ENCODE measurements around the gene ADIPOQ. TPM values are rescaled to one million over a fixed set of nuclear protein-coding genes. Genes with fewer than 3 reads are reported as not detected.
"Not testable (repeated sequence)": the region's sequence is repeated elsewhere in the genome, so short reads cannot be mapped to it uniquely, and the experiment has no call there.

The ADIPOQ gene
- total RNA-seq, 8 experiments from 2014 or later = 0.15 to 0.28 TPM; not detected in 6

DNA sequence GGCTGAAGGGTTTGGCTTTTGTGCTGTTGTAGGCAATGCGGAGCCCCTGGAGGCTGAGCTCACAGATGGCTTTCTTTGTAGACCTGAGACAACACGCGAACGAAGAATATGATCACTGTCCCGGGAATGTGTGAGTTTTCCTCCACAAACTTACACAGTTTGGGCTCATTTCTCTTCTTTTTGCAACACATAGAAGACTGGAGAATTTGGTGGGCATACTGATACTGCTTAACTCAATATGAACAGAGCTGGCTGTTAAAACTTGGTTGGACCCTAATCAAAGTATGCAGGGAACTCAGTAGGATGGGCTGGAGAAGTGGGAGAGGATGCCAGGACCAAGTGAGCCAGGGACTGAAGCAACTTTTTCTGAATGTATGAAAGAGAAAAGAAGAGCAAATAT, 24.0 kb upstream of the ADIPOQ start:
- Histone ChIP-seq H3K4me1 (replicated peaks in 1 of 2) (no peaks in the 10 kb centered on the region), H3K4me3 (no peak overlapping the region), H3K27ac (no peak overlapping the region)
- in situ Hi-C loops (cut with MboI; ENCODE audit: low pct_unique_long_range_greater_than_20kb in 2 of 9, low sequenced_read_pairs in 9 of 9, unreplicated experiment in 9 of 9) = loop anchor here in 2 of 9 experiments (10.0 to 25.0 kb wide), 2 partner anchors 204 to 206 kb away; partner anchors contain the start of gene AHSG (in 2 of the 2)
- 80 to 100% (median 89%) methylated on average over 1 to 5 of the region's 5 CpGs; no CpG with 5 or more reads in 5 of the 10 experiments for WGBS, 10 experiments
- no peak for ATAC-seq (replicated peaks in 6 of 8)

DNA sequence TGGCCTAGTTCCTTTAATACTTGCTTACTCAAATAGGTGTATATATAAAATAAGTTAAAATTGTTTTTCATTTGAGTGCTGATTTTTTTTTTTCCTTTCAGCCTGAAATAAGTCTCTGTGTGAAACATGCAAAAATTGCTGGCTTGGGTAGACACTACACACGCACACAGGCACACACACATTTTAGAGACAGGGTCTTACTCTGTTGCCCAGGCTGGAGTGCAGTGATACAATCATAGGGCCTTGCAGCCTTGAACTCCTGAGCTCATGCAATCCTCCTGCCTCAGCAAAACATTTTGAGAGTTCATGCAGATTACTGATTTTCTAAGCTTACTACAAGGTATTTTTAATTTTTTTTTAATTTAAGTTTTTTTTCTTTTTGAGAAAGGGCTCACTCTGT, 23.6 kb upstream of the ADIPOQ start:
- no peak overlapping the region for H3K4me3 ChIP-seq
- 40 to 100% (median 80%) methylated on average over 1 of the region's 1 CpG; no CpG with 5 or more reads in 3 of the 10 experiments for WGBS, 10 experiments
- no peak overlapping the region for H3K27ac ChIP-seq
- peaks cover 0 to 2% of the 10 kb centered on the region in 2 donors for H3K4me1 ChIP-seq (replicated peaks in 1 of 2)
- no peak for ATAC-seq (replicated peaks in 6 of 8)
- in situ Hi-C loops (cut with MboI; ENCODE audit: low pct_unique_long_range_greater_than_20kb in 2 of 9, low sequenced_read_pairs in 9 of 9, unreplicated experiment in 9 of 9) = loop anchor here in 2 of 9 experiments (10.0 to 25.0 kb wide), 2 partner anchors 204 to 207 kb away; partner anchors contain the start of gene AHSG (in 2 of the 2)

DNA sequence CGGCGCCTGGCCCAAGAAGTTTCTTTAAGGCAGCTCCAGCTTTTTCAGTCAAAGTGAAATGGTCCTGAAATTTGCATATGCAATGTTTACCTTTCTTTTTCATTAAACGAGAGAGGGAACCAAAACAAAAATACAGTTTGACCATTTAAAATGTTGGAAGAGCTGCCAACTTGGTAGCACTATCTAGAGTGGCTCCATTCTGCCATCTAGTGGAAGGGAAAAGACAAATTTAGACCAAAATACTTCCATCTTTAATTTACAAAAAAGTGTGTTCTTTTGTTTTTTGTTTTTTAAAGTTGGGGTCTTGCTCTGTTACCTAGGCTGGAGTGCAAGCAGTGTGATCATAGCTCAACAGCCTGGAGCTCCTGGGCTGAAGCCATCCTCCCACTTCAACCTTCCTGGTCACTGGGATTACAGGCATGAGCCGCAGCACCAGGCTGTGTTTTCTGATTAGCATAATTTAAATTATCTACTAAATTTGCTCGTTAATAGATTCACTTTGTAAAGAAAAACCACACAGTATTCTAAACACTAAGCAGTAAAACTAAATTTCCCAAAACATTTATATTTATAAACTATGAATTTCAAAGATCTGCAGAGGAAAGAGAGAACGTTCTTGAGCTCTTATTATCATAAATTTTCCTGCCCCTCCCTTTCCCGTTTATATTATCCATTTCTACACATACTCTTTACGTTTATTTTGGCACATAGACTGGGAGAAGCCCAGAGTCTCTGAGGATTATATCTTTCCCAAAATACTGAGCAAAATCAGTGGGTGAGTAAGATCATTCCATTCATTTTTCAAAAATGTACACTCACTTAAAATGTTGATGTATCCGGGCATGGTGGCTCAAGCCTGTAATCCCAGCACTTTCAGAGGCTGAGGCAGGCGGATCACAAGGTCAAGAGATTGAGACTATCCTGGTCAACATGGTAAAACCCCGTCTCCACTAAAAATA, 20.8 kb upstream of the ADIPOQ start:
- in situ Hi-C loops (cut with MboI; ENCODE audit: low pct_unique_long_range_greater_than_20kb in 2 of 9, low sequenced_read_pairs in 9 of 9, unreplicated experiment in 9 of 9) = loop anchor here in 1 of 9 experiments (25.0 kb wide), 1 partner anchor 209 kb away; the partner anchor contains the start of gene AHSG
- peaks cover 24 to 26% of the 10 kb centered on the region in 2 donors for H3K4me1 ChIP-seq (replicated peaks in 1 of 2)
- no peak overlapping the region for H3K27ac ChIP-seq
- H3K4me3 ChIP-seq = no peak overlapping the region
- ATAC-seq (replicated peaks in 6 of 8) = peak in 3 of 8 experiments; percentile 9 to 64 (median 23)
- WGBS, 10 experiments = 5 to 59% (median 34%) methylated on average over 3 to 11 of the region's 11 CpGs

DNA sequence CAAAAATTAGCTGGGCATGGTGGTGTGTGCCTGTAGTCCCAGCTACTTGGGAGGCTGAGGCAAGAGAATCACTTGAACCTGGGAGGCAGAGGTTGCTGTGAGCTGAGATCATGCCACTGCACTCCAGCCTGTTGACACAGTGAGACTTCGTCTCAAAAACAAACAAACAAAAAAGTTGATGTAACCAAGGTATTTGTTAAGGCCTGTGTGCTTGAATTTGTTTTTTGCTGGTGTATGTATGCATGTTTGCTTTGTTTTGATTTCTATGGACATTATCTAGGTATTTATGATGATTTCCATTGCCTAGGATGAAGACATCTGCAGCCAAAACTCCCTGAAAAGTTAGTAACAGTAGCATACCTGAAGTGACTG, 20.1 kb upstream of the ADIPOQ start:
- peak in 1 of 8 experiments; percentile 1 for ATAC-seq (replicated peaks in 6 of 8)
- peaks cover 24 to 26% of the 10 kb centered on the region in 2 donors for H3K4me1 ChIP-seq (replicated peaks in 1 of 2)
- in situ Hi-C loops (cut with MboI; ENCODE audit: low pct_unique_long_range_greater_than_20kb in 2 of 9, low sequenced_read_pairs in 9 of 9, unreplicated experiment in 9 of 9) = loop anchor here in 1 of 9 experiments (25.0 kb wide), 1 partner anchor 210 kb away; the partner anchor contains the start of gene AHSG
- 0 to 100% (median 83%) methylated on average over 1 of the region's 1 CpG; no CpG with 5 or more reads in 4 of the 10 experiments for WGBS, 10 experiments
- H3K27ac ChIP-seq, H3K4me3 ChIP-seq: not testable (repeated sequence)

DNA sequence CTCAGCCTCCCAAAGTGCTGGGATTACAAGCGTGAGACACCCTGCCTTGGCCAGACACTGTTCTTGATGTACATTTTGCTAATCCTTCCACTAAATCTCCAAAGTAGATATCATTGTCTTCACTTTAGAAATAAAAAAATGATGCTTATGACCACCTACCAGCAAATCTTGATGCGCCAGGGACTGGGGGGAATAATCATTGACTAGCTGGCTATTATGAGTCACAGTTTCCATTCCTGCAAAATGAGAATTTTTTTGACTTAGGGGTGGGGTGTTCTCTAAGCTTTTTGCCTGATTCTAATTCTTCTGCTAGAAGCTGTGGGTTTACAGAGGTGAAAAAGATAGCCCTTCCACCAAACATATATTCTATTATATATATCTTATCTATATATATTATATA, 19.1 kb upstream of the ADIPOQ start:
- 0 to 100% (median 100%) methylated on average over 1 to 2 of the region's 2 CpGs; no CpG with 5 or more reads in 2 of the 10 experiments for WGBS, 10 experiments
- in situ Hi-C loops (cut with MboI; ENCODE audit: low pct_unique_long_range_greater_than_20kb in 2 of 9, low sequenced_read_pairs in 9 of 9, unreplicated experiment in 9 of 9) = loop anchor here in 1 of 9 experiments (25.0 kb wide), 1 partner anchor 211 kb away; the partner anchor contains the start of gene AHSG
- no peak for ATAC-seq (replicated peaks in 6 of 8)
- Histone ChIP-seq H3K27ac (no peak overlapping the region), H3K4me1 (replicated peaks in 1 of 2) (peaks cover 24 to 26% of the 10 kb centered on the region in 2 donors), H3K4me3 (no peak overlapping the region)

DNA sequence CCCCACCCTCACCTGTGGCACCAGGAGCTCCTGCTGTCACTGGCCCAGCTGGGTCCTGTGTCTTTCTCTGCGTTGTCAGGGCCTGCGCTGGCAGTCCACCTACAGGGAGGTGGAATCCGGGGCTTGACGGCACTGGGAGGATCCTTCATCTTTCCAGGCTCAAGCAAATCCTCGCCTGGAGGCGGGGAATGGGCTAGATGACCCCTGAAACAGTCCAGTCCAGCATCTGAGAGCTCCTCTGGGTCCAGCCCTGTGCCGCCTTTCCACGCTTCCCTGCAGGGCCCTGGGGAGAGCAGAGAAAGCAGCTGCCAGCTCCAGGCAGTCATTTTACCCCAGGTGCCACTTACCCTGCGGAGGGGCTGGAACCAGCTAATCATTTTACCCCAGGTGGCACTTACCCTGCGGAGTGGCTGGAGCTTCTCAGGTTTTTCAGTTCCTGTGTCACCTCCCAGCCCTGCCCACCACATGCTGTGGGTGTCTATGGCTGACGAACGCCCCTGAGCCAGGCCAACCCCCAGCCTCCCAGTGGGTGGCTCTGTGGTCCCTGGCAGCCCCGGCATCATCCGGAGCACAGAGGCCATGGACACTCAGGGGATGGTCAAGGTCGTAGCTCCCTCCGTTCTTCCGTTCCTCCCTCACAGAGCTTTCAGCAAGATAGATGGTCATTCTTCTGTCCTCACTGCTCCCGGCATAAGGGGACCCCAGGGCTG, 17.9 kb upstream of the ADIPOQ start:
- Histone ChIP-seq H3K4me3 (no peak overlapping the region), H3K4me1 (replicated peaks in 1 of 2) (peaks cover 24 to 26% of the 10 kb centered on the region in 2 donors), H3K27ac (peak overlapping the region in 1 of 2 donors; percentile 42)
- no peak for ATAC-seq (replicated peaks in 6 of 8)
- in situ Hi-C loops (cut with MboI; ENCODE audit: low pct_unique_long_range_greater_than_20kb in 2 of 9, low sequenced_read_pairs in 9 of 9, unreplicated experiment in 9 of 9) = loop anchor here in 7 of 9 experiments (25.0 kb wide), 2 partner anchors 212 to 338 kb away; partner anchors contain the start of gene AHSG (in 1 of the 7)
- WGBS, 10 experiments = 20 to 100% (median 47%) methylated on average over 1 to 8 of the region's 18 CpGs; no CpG with 5 or more reads in 3 of the 10 experiments

DNA sequence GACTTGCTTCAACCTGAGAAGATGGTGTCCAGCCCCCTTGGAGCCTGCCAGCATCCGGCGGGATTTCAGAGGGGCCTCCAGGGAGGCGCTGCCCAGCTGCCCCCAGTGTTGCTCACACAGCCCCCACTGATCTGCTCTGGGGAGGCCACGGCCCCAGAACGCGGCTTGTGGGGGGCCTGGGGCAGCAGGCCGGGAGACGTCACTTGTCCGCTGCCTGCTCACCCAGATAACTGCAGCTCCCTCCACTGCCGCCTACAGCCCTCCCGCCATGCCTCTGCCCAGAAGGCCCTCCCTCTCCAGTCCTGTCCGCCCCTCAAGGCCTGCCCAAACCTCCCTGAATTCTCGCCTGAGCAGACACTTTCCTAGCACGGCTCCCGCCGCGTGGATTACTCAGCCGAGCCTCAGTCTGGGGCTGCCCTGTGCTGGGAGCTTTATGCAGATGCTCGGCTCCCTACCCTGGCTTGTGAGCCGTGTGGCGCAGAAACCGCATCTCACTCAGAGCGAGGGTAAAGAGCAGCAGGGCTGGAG, 17.2 kb upstream of the ADIPOQ start:
- Histone ChIP-seq H3K27ac (peak overlapping the region in 1 of 2 donors; percentile 42), H3K4me3 (peak overlapping the region in 2 of 5 donors; percentile 55 to 64), H3K4me1 (replicated peaks in 1 of 2) (peaks cover 24 to 26% of the 10 kb centered on the region in 2 donors)
- peak; percentile 42 to 83 (median 76) for ATAC-seq (replicated peaks in 6 of 8)
- 60% methylated on average over 1 of the region's 23 CpGs; no CpG with 5 or more reads in 9 of the 10 experiments for WGBS, 10 experiments
- in situ Hi-C loops (cut with MboI; ENCODE audit: low pct_unique_long_range_greater_than_20kb in 2 of 9, low sequenced_read_pairs in 9 of 9, unreplicated experiment in 9 of 9) = loop anchor here in 6 of 9 experiments (25.0 kb wide), 1 partner anchor 337 kb away; no protein-coding TSS in a partner anchor

DNA sequence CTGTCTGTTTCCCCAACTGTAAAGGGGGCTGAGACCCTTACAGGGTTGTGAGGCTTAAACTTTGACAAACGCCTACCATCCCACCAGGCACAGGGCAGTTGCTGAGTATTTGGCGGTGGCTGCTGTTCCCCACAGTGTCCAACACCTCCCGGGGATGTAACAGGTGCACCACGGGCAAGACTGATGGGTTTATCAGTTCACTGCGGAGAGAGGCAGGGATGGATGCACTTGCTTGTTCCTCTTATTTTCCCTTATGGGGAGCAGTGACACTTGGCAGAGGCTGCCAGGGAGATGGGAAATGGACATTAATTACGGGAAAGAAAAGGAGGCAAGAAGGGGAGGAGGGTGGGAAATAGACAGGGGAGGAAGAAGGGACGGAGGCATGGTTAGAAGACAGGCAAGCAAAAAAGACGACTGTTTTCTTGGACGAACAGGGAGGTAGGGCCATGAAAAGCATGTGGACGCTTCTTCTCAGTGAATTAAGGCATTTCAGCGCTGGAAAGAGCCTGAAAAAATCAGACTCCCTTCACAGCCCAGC, 16.6 kb upstream of the ADIPOQ start:
- in situ Hi-C loops (cut with MboI; ENCODE audit: low pct_unique_long_range_greater_than_20kb in 2 of 9, low sequenced_read_pairs in 9 of 9, unreplicated experiment in 9 of 9) = loop anchor here in 6 of 9 experiments (25.0 kb wide), 1 partner anchor 336 kb away; no protein-coding TSS in a partner anchor
- H3K27ac ChIP-seq = no peak overlapping the region
- peak in 6 of 8 experiments; percentile 1 to 21 (median 9) for ATAC-seq (replicated peaks in 6 of 8)
- 0 to 55% (median 13%) methylated on average over 1 to 9 of the region's 11 CpGs; no CpG with 5 or more reads in 2 of the 10 experiments for WGBS, 10 experiments
- H3K4me3 ChIP-seq = peak overlapping the region in 4 of 5 donors; percentile 44 to 64 (median 58)
- peaks cover 24 to 26% of the 10 kb centered on the region in 2 donors for H3K4me1 ChIP-seq (replicated peaks in 1 of 2)

DNA sequence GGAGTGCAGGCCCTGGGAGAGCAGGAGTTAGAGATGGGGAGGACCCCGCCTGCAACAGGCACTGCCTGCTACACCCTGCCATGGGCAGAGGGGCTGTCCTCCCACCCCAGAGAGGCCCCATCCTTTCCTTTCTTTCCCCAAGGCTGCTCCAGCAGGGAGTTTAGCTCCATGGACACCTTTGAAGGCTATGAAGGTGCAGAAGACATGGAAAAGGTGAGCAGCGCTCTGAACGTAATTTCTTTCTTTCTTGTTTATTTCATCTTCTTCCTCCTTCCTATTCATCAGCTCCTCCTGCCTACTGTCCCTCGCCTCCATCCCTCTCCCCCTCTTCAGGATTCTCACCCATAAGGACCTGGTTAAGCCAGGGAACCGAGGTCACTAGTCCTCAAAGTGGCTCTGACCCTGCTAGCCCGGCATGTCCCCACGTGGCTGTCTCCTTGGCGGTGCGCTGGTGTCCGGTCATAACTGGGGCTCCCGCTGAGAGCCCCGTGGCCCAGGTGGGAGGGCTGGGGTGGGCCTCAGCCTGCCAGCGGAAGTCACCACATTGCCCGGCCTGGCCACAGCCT, 16.0 kb upstream of the ADIPOQ start:
- in situ Hi-C loops (cut with MboI; ENCODE audit: low pct_unique_long_range_greater_than_20kb in 2 of 9, low sequenced_read_pairs in 9 of 9, unreplicated experiment in 9 of 9) = loop anchor here in 6 of 9 experiments (25.0 kb wide), 1 partner anchor 336 kb away; no protein-coding TSS in a partner anchor
- Histone ChIP-seq H3K27ac (no peak overlapping the region), H3K4me3 (peak overlapping the region; percentile 42 to 64 (median 55)), H3K4me1 (replicated peaks in 1 of 2) (peaks cover 24 to 26% of the 10 kb centered on the region in 2 donors)
- peak in 6 of 8 experiments; percentile 1 to 14 (median 8) for ATAC-seq (replicated peaks in 6 of 8)
- 0 to 83% (median 33%) methylated on average over 1 to 3 of the region's 14 CpGs; no CpG with 5 or more reads in 4 of the 10 experiments for WGBS, 10 experiments

DNA sequence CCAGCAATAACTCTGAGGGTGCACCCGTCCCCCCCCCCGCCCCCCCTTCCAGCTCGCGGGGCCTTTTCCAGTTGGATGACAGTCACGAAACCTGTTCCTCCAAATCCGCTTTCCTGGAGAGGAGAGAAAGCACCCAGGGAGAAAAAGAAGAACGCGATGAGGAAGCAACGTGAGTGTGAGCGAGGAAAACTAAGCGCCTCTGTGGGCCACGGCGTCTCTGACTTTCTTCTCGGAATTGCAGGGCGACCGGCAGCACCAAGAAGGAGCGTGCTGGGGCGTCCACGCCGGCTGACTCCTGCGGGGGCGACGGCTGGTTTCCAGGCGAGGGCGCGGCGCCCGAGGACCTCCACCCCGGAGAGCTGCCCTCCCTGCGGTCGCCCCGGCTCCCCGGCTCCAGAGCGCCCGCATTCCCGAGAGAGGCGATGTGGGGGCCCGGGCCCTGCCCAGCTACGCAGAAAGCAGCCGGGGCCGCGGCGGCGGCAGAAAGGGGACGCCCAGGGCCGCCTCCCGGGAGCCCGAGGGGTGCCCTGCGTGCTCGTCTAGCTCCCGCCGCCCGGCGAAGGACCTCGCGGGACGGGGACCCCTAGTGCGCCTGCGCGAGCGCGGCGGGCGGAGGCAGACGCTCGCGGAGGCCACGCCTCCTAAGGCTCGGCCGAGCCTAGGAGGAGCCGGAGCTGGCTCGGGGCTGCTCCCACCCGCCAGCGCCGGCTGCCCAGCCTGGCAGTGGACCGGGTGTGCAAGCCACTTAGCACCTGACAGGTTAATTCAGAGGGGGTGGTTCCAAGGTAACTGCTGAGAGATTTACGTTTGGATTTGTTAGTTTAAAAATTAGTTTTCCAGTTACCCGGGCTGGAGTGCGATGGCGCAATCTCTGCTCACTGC, 15.3 kb upstream of the ADIPOQ start:
- in situ Hi-C loops (cut with MboI; ENCODE audit: low pct_unique_long_range_greater_than_20kb in 2 of 9, low sequenced_read_pairs in 9 of 9, unreplicated experiment in 9 of 9) = loop anchor here in 6 of 9 experiments (25.0 kb wide), 1 partner anchor 335 kb away; no protein-coding TSS in a partner anchor
- Histone ChIP-seq H3K4me3 (peak overlapping the region; percentile 42 to 64 (median 55)), H3K27ac (no peak overlapping the region), H3K4me1 (replicated peaks in 1 of 2) (peaks cover 24 to 26% of the 10 kb centered on the region in 2 donors)
- WGBS, 10 experiments = 0 to 87% (median 10%) methylated on average over 1 to 14 of the region's 80 CpGs; no CpG with 5 or more reads in 3 of the 10 experiments
- peak; percentile 60 to 86 (median 78) for ATAC-seq (replicated peaks in 6 of 8)

DNA sequence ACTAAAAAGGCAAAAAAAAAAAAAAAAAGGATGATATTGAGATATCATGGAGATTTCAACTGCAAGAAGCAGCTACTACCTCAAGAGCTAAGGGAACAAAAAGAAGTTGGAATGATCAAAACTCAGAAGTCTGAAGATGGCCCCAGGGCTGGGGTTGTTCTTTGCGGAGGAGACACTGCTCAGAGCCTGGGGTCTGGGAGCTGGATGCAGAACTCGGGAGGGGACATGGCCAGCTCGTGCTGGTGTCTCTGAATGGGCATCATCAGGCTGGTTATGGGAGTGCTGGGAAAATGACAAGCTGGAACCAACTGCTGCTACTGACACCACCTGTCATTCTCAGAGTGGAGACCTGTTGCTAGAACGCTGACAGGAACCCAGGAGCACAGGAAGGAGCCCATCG, 14.2 kb upstream of the ADIPOQ start:
- no peak overlapping the region for H3K4me3 ChIP-seq
- 5 to 70% (median 38%) methylated on average over 1 to 3 of the region's 5 CpGs; no CpG with 5 or more reads in 4 of the 10 experiments for WGBS, 10 experiments
- no peak for ATAC-seq (replicated peaks in 6 of 8)
- in situ Hi-C loops (cut with MboI; ENCODE audit: low pct_unique_long_range_greater_than_20kb in 2 of 9, low sequenced_read_pairs in 9 of 9, unreplicated experiment in 9 of 9) = loop anchor here in 6 of 9 experiments (25.0 kb wide), 1 partner anchor 334 kb away; no protein-coding TSS in a partner anchor
- H3K27ac ChIP-seq = no peak overlapping the region
- H3K4me1 ChIP-seq (replicated peaks in 1 of 2) = peaks cover 24 to 26% of the 10 kb centered on the region in 2 donors
